GM12878 (cell line): ENCODE results near the gene C5orf15. TPM values are rescaled to one million over a fixed set of nuclear protein-coding genes. Genes with fewer than 3 reads are reported as not detected.

Experiments used
- ATAC-seq: fragments of 200-7000 bp; cut with Tn5 transposase; 3 replicates; pipeline ENCODE4 v1.9.1; 2020; ENCODE audit warnings: mild to moderate bottlenecking, moderate library complexity
- BruUV-seq: library from RNA; stranded (reverse); fragments of 400-500 nt; replicated peaks from 2 replicates; lab custom pipeline; 2021; lab: Mats Ljungman, UMichigan
- CTCF ChIA-PET: fragments of 300-600 bp; sonication (Branson Sonifier 250); formaldehyde crosslinking; extraction: SDS; loops from one replicate; lab custom pipeline; 2021; ENCODE audit warnings: inconsistent platforms; lab: Yijun Ruan, JAX
- POLR2A ChIA-PET: fragments of 350-600 bp; formaldehyde crosslinking; extraction: SDS; loops from one replicate; lab custom pipeline; 2021; ENCODE audit warnings: inconsistent platforms; lab: Charles Lee
- RAD21 ChIA-PET: fragments of 300-600 bp; sonication (Branson Sonifier 250); formaldehyde crosslinking; loops from one replicate; lab custom pipeline; 2023; ENCODE audit warnings: antibody characterized with exemption; ENCODE audit not compliant: unreplicated experiment; lab: Charles Lee
- SMC1A ChIA-PET: fragments of 300-600 bp; sonication (Branson Sonifier 250); formaldehyde crosslinking; loops from one replicate; lab custom pipeline; 2023; ENCODE audit not compliant: unreplicated experiment, uncharacterized antibody; lab: Charles Lee
- DNase-seq: peaks from one replicate; pipeline ENCODE4 v3.0.0-alpha.2; 2011; ENCODE audit warnings: low read depth, low spot score
- FAIRE-seq: peaks from 3 replicates; lab custom pipeline; 2011; peaks lifted over from hg19 to GRCh38; lab: Jason Lieb, UNC
- H2AFZ ChIP-seq: 2 replicates; pipeline ENCODE4 v1.6.0; 2011; ENCODE audit warnings: low read depth, low read length, control low read depth; ENCODE audit not compliant: control insufficient read depth
- H3K27ac ChIP-seq: 2 replicates; pipeline ENCODE4 v1.5.1; 2011; ENCODE audit warnings: control low read depth; ENCODE audit not compliant: control insufficient read depth, insufficient read depth
- H3K27me3 ChIP-seq, 2 experiments: replicated peaks in 1 of 2; 2 replicates each; pipeline versions ENCODE4 v1.6.0 to v1.6.1; 2011; ENCODE audit warnings: low read length in 1 of 2; ENCODE audit not compliant: control insufficient read depth in 2 of 2, insufficient read depth in 2 of 2
- H3K36me3 ChIP-seq, 2 experiments: 2 replicates each; pipeline ENCODE4 v1.5.1; 2011; ENCODE audit warnings: low read length in 1 of 2; ENCODE audit not compliant: control insufficient read depth in 2 of 2, insufficient read depth in 2 of 2
- H3K4me1 ChIP-seq: 2 replicates; pipeline ENCODE4 v1.6.1; 2011; ENCODE audit warnings: mild to moderate bottlenecking, low read length, moderate library complexity, mixed read lengths; ENCODE audit not compliant: control insufficient read depth, insufficient read depth
- H3K4me2 ChIP-seq: 2 replicates; pipeline ENCODE4 v1.6.0; 2011; ENCODE audit warnings: control low read depth; ENCODE audit not compliant: control insufficient read depth, insufficient read depth
- H3K4me3 ChIP-seq: fragments of 200-600 bp; sonication (generic); 2 replicates; pipeline ENCODE4 v1.5.1; 2016
- H3K79me2 ChIP-seq: 2 replicates; pipeline ENCODE4 v1.6.0; 2011; ENCODE audit warnings: low read length; ENCODE audit not compliant: control insufficient read depth, insufficient read depth
- H3K9ac ChIP-seq: 2 replicates; pipeline ENCODE4 v1.8.0; 2011; ENCODE audit warnings: low read length, control low read depth, mixed read lengths; ENCODE audit not compliant: control insufficient read depth, insufficient read depth
- H3K9me3 ChIP-seq: replicated peaks from 3 replicates; pipeline ENCODE4 v1.5.1; 2011; ENCODE audit warnings: mild to moderate bottlenecking, low read length; ENCODE audit not compliant: control insufficient read depth, insufficient read depth
- H4K20me1 ChIP-seq: 2 replicates; pipeline ENCODE4 v1.6.0; 2011; ENCODE audit not compliant: control insufficient read depth, insufficient read depth
- CTCF ChIP-seq, 3 experiments: IDR thresholded peaks in 2 of 3; conservative IDR thresholded peaks in 1 of 3; 2 replicates each; pipeline ENCODE4 v1.5.1; 2011; ENCODE audit warnings: low read depth in 3 of 3, low read length in 3 of 3, mild to moderate bottlenecking in 3 of 3, control low read depth in 2 of 3, moderate library complexity in 2 of 3, inconsistent platforms in 1 of 3, mixed read lengths in 1 of 3; ENCODE audit not compliant: control insufficient read depth in 2 of 3, insufficient read depth in 1 of 3; ENCODE audit errors: extremely low read depth in 1 of 3
- DPF2 ChIP-seq: fragments of 450-650 bp; IDR thresholded peaks from 2 replicates; pipeline ENCODE4 v1.6.1; 2017; ENCODE audit warnings: mild to moderate bottlenecking
- E2F4 ChIP-seq: IDR thresholded peaks from 2 replicates; pipeline ENCODE4 v1.6.1; 2012; ENCODE audit warnings: low read depth, low read length, improper control_type of control experiment
- FOS ChIP-seq: IDR thresholded peaks from 3 replicates; pipeline ENCODE4 v1.6.1; 2011; ENCODE audit warnings: borderline replicate concordance; ENCODE audit not compliant: insufficient read length; ENCODE audit errors: extremely low read depth
- MEF2B ChIP-seq: fragments of 450-650 bp; IDR thresholded peaks from 2 replicates; pipeline ENCODE4 v1.6.1; 2018; ENCODE audit warnings: mild to moderate bottlenecking, moderate library complexity; ENCODE audit not compliant: partially characterized antibody, poor library complexity, severe bottlenecking
- NFXL1 ChIP-seq: fragments of 450-650 bp; IDR thresholded peaks from 2 replicates; pipeline ENCODE4 v1.6.1; 2017; ENCODE audit warnings: antibody characterized with exemption, mild to moderate bottlenecking, borderline replicate concordance
- NR2C2 ChIP-seq: IDR thresholded peaks from 2 replicates; pipeline ENCODE4 v1.6.1; 2011; ENCODE audit warnings: borderline replicate concordance, low read depth; ENCODE audit not compliant: control insufficient read depth, insufficient read length
- POLR2A ChIP-seq: IDR thresholded peaks from 2 replicates; pipeline ENCODE4 v1.6.1; 2011; ENCODE audit warnings: low read depth, mild to moderate bottlenecking, low read length
- POLR2AphosphoS5 ChIP-seq: IDR thresholded peaks from 2 replicates; pipeline ENCODE4 v1.6.1; 2011; ENCODE audit warnings: mild to moderate bottlenecking, low read length, inconsistent platforms
- SIN3A ChIP-seq: IDR thresholded peaks from 2 replicates; pipeline ENCODE4 v1.6.1; 2012; ENCODE audit warnings: low read depth, low read length, improper control_type of control experiment
- TAF1 ChIP-seq: IDR thresholded peaks from 2 replicates; pipeline ENCODE4 v1.6.1; 2011; ENCODE audit warnings: mild to moderate bottlenecking, low read depth, low read length, borderline replicate concordance
- TBL1XR1 ChIP-seq: IDR thresholded peaks from 2 replicates; pipeline ENCODE4 v1.6.1; 2012; ENCODE audit warnings: low read depth, low read length, improper control_type of control experiment
- USF1 ChIP-seq: IDR thresholded peaks from 2 replicates; pipeline ENCODE4 v1.6.1; 2011; ENCODE audit warnings: borderline replicate concordance, low read depth, mild to moderate bottlenecking, moderate library complexity, mixed read lengths, low read length; ENCODE audit not compliant: insufficient read depth; ENCODE audit errors: extremely low read length
- WRNIP1 ChIP-seq: IDR thresholded peaks from 2 replicates; pipeline ENCODE4 v1.6.1; 2011; ENCODE audit warnings: low read depth, low read length, improper control_type of control experiment, borderline replicate concordance
- whole genome bisulfite sequencing: methylation state at CpG from one replicate; pipeline ENCODE4 v1.1.6; 2016; ENCODE audit warnings: low lambda C conversion rate; ENCODE audit not compliant: insufficient replicate concordance, insufficient coverage; ENCODE audit errors: missing lambda C conversion rate; 5-methylcytosine and 5-hydroxymethylcytosine counted together
- in situ Hi-C: fragments of 300-500 bp; cut with MboI; formaldehyde crosslinking; loops from 9 replicates; pipeline ENCODE4 v1.14.3; 2018; ENCODE audit warnings: mixed read lengths
- intact Hi-C: fragments of 100-400 bp; cut with micrococcal nuclease; formaldehyde crosslinking; loops from one replicate; pipeline ENCODE4 v1.14.2; 2022; ENCODE audit not compliant: unreplicated experiment
- polyA plus RNA-seq, 11 experiments: library from polyadenylated mRNA; depleted of rRNA in 4 of 11; unstranded in 6 of 11; stranded (reverse) in 5 of 11; fragments of >200 nt; fragmentation: Nextera tagmentation in 4 of 11; fragmentation: Illumina TruSeq in 1 of 11; extraction: Ambion mirVana in 4 of 11; extraction: Trizol in 1 of 11; gene quantifications; 1 replicate in 1 of 11; 2 replicates in 10 of 11; pipeline versions ENCODE4 v1.2.1 to v1.2.3, GENCODE V29; 2011 to 2016; ENCODE audit warnings: inconsistent platforms in 2 of 11, missing spikeins in 2 of 11, low read depth in 1 of 11
- total RNA-seq, 4 experiments: library from RNA; depleted of rRNA in 3 of 4; stranded (reverse); fragments of >200 nt in 3 of 4; fragmentation: Illumina TruSeq in 1 of 4; extraction: Trizol in 1 of 4; gene quantifications; 2 replicates each; pipeline versions ENCODE4 v1.2.1 to v1.2.3, GENCODE V29; 2013 to 2021
- TF ChIP-seq, protein P1 (sequence below): fragments of 450-650 bp; IDR thresholded peaks from 2 replicates; pipeline ENCODE4 v1.6.1; 2014; ENCODE audit warnings: mild to moderate bottlenecking
- TF ChIP-seq, protein P2 (sequence below): fragments of 450-650 bp; conservative IDR thresholded peaks from 2 replicates; pipeline ENCODE4 v1.6.1; 2017; ENCODE audit warnings: mild to moderate bottlenecking, moderate library complexity

The C5orf15 gene
- total and polyA plus RNA-seq, 10 of the 15 experiments (the other 5 are each of a cell fraction or from before 2014, with no cell fraction given): 21.7 to 69.6 (median 46.0) TPM

GRCh38 chr5:133996683-133997252 lies 28.3 kb upstream of the C5orf15 start:
- ATAC-seq: peak; percentile 53
- peak; percentile 64 for FAIRE-seq
- no peaks in the 10 kb centered on the region for H3K27me3 ChIP-seq
- 50% methylated on average over 3 of the region's 3 CpGs for WGBS
- peaks cover 8 to 15% of the 10 kb centered on the region in 2 experiments for H3K36me3 ChIP-seq
- no peak for DNase-seq
- no peak overlapping the region; the same call in 1 of the 2 replicates for H3K9ac ChIP-seq
- in situ Hi-C loops (no loop called here), intact Hi-C loops (no loop called here)
- SMC1A ChIA-PET: interaction anchor here (0.7 to 2.9 kb wide), 11 partner anchors 16 to 94 kb away, joined by 3 to 16 read pairs (median 3); no protein-coding TSS in a partner anchor
- H3K27ac ChIP-seq: no peak overlapping the region
- no peaks in the 10 kb centered on the region for H3K9me3 ChIP-seq
- POLR2A ChIA-PET: interaction anchor here (0.6 to 0.8 kb wide), 4 partner anchors 11 to 257 kb away, joined by 3 to 4 read pairs (median 3); no protein-coding TSS in a partner anchor
- peaks cover 48% of the 10 kb centered on the region for H4K20me1 ChIP-seq
- CTCF ChIA-PET: interaction anchor here (0.6 to 9.8 kb wide), 35 partner anchors 9 to 985 kb away, joined by 3 to 179 read pairs (median 4); partner anchors contain the start of gene VDAC1
- BruUV-seq: no TSS peak
- no peak overlapping the region for H2AFZ ChIP-seq
- H3K4me1 ChIP-seq: peaks cover 25% of the 10 kb centered on the region
- H3K79me2 ChIP-seq: peaks cover 96% of the 10 kb centered on the region
- H3K4me3 ChIP-seq: peak overlapping the region; percentile 38; the same call in 1 of the 2 replicates
- RAD21 ChIA-PET: interaction anchor here (0.9 to 1.7 kb wide), 4 partner anchors 27 to 255 kb away, joined by 3 to 11 read pairs (median 5); no protein-coding TSS in a partner anchor
- H3K4me2 ChIP-seq: peak overlapping the region; percentile 69
- TF ChIP-seq, protein P1, sequence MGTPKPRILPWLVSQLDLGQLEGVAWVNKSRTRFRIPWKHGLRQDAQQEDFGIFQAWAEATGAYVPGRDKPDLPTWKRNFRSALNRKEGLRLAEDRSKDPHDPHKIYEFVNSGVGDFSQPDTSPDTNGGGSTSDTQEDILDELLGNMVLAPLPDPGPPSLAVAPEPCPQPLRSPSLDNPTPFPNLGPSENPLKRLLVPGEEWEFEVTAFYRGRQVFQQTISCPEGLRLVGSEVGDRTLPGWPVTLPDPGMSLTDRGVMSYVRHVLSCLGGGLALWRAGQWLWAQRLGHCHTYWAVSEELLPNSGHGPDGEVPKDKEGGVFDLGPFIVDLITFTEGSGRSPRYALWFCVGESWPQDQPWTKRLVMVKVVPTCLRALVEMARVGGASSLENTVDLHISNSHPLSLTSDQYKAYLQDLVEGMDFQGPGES: no peak
- TF ChIP-seq MEF2B (no peak), NR2C2 (no peak), WRNIP1 (no peak), POLR2AphosphoS5 (no peak), TBL1XR1 (no peak), DPF2 (no peak), CTCF (IDR thresholded peaks at IDR 0.05 in 2 of 3, conservative IDR thresholded peaks at IDR 0.05 in 1 of 3; ENCODE audit: control insufficient read depth in 2 of 3, extremely low read depth in 1 of 3, insufficient read depth in 1 of 3, low read depth in 3 of 3, low read length in 3 of 3) (peak; percentile 67 to 72 (median 68)), NFXL1 (no peak), FOS (no peak), SIN3A (no peak), E2F4 (no peak), USF1 (no peak), POLR2A (no peak), TAF1 (no peak)
- TF ChIP-seq, protein P2, sequence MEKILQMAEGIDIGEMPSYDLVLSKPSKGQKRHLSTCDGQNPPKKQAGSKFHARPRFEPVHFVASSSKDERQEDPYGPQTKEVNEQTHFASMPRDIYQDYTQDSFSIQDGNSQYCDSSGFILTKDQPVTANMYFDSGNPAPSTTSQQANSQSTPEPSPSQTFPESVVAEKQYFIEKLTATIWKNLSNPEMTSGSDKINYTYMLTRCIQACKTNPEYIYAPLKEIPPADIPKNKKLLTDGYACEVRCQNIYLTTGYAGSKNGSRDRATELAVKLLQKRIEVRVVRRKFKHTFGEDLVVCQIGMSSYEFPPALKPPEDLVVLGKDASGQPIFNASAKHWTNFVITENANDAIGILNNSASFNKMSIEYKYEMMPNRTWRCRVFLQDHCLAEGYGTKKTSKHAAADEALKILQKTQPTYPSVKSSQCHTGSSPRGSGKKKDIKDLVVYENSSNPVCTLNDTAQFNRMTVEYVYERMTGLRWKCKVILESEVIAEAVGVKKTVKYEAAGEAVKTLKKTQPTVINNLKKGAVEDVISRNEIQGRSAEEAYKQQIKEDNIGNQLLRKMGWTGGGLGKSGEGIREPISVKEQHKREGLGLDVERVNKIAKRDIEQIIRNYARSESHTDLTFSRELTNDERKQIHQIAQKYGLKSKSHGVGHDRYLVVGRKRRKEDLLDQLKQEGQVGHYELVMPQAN: no peak
